ENCODE measurements around the gene DNAJC27.

Gene DNAJC27

DNA sequence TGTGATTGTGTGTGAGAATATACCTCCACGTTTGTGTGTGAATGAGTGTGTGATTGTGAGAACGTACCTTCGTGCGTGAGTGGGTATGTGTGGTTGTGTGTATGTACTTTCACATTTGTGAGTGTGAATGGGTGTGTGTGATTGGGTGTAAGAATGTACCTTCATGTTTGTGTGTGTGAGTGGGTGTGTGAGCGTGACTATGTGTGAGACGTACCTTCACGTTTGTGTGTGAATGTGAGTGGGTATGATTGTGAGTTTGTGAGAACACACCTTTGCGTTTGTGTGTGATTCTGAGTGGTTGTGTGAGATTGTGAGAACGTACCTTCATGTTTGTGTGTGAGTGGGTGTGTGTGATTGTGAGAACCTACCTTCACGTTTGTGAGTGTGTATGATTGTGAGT, 45.9 kb downstream of the DNAJC27 start:
- DNase-seq, result no peak

DNA sequence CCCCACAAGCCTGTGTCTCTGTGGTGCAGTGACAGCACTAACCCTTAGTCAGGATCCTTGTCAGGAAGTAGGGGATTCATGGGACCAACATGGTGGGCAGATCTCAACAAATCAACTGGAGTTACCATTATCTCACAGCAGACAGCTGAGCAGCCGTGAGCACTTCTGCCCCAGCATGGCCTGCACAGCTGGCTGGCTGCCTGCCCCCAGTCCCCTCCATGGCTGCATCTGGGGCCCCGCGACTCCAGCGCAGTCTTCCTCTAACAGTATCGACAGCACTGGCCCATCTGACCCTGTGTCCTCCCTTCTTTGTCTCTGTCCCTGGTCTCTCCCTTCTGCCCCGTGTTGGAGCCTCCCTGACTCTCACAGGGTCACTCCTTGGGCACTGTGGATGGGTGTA, 47.0 kb downstream of the DNAJC27 start:
- DNase-seq, result no peak

GRCh38 chr2:24924266-24924665, 47.5 kb downstream of the DNAJC27 start:
- DNase-seq, result no peak

DNA sequence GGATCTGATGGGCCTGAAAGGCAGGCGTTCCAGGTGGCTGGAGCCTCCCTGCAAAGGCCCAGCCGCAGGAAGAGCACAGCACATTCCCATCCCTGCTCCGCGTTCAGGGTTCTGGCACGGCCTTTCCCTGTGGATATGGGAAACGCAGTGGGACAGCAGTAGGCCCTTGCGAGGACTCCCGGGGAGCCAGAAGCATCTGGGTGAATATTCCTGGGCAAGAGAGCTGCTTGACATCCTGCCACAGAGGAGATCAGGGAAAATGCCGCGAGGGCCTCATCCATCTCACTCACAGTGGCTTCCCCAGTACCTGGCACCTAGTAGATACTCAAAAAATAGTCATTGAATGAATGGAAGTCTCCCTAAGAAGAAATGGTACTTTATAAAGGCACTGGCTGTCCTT, 48.6 kb downstream of the DNAJC27 start:
- DNase-seq, result no peak

GRCh38 chr2:24922556-24922955, 49.2 kb downstream of the DNAJC27 start:
- DNase-seq, result no peak

- no peak for DNase-seq
Observed at GRCh38 chr2:24920809-24921441, 50.8 kb downstream of the DNAJC27 start.

DNA sequence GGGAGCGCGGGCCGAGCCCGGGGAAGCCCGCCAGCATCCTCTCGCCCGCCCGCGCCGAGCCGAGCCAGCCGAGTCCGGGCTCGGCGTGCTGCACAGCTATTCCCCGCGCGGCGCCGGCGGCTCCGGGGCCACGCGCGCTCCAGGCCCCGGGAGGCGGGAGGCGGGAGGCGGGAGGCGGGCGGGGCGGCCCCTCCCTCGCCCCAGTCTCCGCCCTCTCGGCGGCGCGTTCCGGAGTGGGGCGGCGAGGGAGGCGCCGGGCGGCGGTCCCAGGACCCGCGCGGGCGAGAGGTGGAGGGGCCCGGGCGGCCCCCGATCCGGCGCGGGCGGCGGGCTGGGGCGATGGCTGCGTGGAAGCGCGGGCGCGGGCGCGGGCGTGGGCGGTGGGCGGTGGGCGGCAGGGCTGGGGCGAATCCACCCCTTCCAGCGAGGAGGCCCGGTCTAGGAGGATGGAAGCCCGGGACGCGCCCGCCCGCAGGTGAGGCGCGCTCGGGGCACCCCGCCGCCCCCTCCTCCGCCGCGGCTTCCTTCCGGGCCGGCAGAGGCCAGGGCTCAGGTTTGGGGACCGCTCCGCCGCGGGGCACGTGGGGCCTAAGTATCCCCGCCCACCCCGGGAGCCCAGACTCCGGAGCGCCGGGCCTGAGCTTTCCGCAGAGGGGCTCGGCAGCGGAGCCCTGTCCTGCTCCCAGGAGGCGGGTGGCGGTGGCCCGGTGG, 51.5 kb downstream of the DNAJC27 start, which contains the start of gene ADCY3:
ADCY3 (minus strand) TSS at position 140 of the 711 bp plus-strand sequence. CDS start 1,250 bp downstream, outside the sequence.
- peak in 1 of 2 experiments; percentile 35 for DNase-seq

DNA sequence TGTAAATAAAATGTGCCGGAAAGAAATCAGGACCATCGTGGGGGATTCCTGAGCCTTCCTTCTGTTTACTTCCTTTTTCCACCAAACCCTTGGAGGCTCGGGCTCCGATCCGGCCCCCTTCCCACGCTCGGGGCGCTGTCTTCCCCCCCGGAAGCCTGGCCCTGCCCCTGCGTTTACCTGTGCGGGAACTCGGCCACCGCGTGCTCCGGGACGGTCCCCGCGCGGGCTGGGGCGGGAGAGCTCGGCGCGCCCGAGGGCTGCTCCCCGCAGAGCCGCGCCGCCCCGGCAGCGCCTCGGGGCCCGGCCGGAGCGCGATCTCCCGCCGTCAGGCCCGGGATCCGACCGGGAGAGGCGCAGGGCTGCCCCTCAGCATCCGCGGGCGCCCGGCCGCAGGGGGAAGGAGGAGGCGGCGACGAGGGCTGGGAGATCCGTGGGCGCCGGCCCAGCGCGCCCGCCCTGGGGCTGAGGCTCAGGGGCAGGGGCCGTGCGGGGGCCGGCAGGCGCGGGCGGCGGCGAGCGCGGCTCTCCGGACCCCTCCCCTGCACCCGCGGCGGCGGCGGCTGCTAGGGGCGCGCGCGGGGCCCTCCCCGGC, 52.2 kb downstream of the DNAJC27 start:
- no peak for DNase-seq

DNA sequence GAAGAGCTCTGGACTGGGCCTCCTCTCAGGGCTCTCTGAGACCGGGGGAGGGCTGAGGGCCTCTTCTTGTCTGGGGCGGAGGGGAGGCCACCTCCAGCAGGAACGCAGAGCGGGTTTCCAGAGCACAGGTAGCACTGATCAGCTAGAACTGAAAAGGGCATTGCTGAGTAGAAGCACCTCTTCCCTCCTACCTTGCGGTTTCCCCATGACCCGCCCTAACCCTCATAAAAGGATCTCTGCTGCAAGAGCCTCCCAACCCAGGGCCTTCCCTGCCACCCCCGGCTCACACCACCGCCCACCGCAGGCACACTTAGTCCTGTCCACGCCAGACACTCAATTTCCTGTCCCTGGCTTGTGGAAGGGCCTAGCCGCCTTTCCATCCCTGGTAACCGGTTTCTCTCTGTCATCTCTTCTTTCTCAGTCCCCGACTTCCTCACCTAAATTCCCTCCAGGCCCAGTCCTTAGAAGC, 52.7 kb downstream of the DNAJC27 start:
- no peak for DNase-seq

DNA sequence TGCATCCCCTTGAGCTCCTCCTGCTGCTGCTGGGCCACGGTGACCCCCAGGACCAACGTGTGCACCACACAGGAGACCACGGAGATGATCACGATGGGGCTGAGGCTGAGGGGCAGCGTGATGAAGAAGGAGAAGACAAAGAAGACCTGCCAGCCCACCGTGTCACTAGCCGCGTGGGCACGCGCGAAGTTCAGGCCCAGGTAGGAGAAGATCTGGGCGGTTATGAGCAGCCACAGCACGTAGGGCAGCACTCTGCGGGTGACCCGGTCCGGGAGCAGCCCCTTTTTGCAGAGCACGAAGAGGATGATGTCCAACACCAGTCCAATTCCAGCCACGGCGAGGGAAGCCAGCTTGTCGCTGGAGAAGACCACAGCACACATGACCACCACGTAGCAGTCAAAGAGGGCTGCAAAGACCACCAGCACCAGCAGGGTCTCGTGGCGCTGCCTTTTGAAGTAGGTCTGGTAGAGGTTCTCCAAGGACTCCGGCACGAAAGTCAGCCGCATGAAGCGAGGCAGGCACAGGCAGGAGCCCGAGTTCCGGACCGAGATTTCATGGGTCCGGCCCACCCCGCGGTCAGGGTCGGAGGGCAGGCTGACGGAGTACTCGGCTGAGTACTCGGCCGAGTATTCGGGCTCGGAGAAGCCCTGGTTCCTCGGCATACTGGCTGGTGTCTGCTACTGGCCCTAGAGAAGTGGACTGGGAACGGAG, 53.3 kb downstream of the DNAJC27 start:
- DNase-seq, result no peak

GRCh38 chr2:24917731-24918325, 53.9 kb downstream of the DNAJC27 start:
- DNase-seq, result no peak

DNA sequence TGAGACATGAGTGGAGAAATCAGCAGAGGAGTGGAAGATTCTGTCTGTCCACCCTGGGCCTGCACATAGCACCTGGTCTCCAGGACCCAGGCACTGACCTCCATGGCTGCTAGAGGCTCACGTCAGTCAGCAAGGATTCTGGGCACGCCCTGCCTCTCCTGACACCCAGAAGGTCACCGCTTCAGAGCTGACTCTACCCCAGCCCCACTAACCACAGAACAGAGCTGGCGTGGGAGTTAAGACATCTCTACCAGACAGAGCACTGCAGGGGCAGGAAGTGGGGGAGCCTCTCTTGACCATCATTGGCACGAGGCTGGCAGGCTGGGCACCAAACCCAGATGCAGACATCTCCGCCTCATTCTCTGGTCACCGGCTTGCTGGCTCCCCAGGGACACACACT, 54.7 kb downstream of the DNAJC27 start:
- no peak for DNase-seq

DNA sequence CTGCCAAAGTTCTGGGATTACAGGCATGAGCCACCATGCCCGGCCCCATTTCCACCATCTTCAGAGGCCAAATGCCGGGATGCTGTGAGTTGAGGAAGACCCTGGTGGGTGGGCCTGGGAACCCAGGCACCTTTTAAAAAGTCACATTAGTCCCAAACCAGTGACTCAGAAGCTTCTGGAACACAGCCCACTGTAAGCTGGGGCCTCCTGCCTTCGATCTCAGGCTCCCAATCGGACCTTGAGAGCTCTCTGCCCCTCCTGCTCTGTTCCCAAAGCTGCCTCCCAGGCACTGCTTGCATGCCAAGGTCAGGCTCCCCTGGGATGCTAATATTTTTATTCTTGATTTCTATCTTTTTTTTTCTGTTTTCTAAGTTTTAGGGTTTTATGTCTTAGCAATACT, 56.0 kb downstream of the DNAJC27 start:
- DNase-seq, result no peak

- DNase-seq, result no peak
Observed at GRCh38 chr2:24915175-24915574, 56.6 kb downstream of the DNAJC27 start.

GRCh38 chr2:24914713-24915112, 57.0 kb downstream of the DNAJC27 start:
- no peak for DNase-seq

- no peak for DNase-seq
Observed at GRCh38 chr2:24913911-24914310, 57.8 kb downstream of the DNAJC27 start.

DNA sequence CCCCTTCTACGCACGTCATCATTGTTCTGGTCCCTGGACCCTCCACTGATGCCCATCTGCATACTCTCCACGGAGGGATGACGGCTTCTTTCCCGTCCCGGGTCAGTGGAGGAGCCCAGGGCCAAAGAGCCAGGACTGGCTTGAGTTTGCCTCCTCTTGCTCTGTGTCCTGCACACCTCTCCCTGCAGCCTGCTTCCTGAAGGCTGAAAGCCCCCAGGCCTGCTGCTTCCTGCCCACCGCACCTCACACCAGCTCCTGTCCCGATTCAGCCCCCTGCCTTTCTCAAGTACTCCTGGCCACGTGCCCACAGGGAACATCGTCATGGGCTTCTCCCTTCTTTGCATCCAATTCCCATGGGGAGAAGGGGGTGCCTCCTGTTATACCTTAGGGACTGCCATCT, 58.8 kb downstream of the DNAJC27 start:
- no peak for DNase-seq

GRCh38 chr2:24912523-24912922, 59.2 kb downstream of the DNAJC27 start:
- no peak for DNase-seq

GRCh38 chr2:24910245-24910644, 61.5 kb downstream of the DNAJC27 start:
- no peak for DNase-seq

- DNase-seq, result no peak
Observed at GRCh38 chr2:24909555-24910177, 62.1 kb downstream of the DNAJC27 start.

- no peak for DNase-seq
Observed at GRCh38 chr2:24908461-24908901, 63.3 kb downstream of the DNAJC27 start.

GRCh38 chr2:24907116-24907515, 64.6 kb downstream of the DNAJC27 start:
- no peak for DNase-seq

DNA sequence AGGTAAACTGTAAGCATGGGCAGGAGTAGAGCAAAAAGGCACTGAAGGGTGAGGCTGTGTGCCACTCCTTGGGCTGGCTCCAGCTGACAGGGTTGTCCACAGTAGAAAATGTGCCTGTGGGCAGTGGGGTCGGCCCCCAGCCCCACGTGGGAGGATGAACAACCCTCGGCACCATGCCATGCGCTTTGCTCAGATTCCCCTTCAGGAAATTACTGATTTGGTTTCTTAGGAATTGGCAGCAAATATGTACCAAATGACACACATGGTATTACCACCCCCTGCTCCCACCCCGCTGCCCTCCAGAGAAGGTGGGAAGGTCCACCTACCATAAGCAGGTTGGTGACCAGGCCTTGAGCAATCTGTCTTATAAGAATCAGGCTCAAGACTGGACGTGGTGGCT, 65.3 kb downstream of the DNAJC27 start:
- DNase-seq, result no peak

Data from NCI-H1930 (cell line).